Activated naive CD4-positive, alpha-beta T cell treated with anti-CD3 and anti-CD28 coated beads, Interleukin-2, amount 50 U/mL, for 24 hours (primary cell): ENCODE results near the gene SEC31A.
"Not testable (repeated sequence)": the region's sequence is repeated elsewhere in the genome, so short reads cannot be mapped to it uniquely, and the experiment has no call there.

Experiments
- H3K27ac Mint-ChIP-seq: one replicate; pipeline ENCODE4 v1.8.0; 2021; ENCODE audit warnings: mild to moderate bottlenecking, mixed read lengths
- H3K27me3 Mint-ChIP-seq: one replicate; pipeline ENCODE4 v1.8.0; 2021; ENCODE audit warnings: mixed read lengths
- H3K36me3 Mint-ChIP-seq: one replicate; pipeline ENCODE4 v1.8.0; 2021; ENCODE audit warnings: mixed read lengths
- H3K4me1 Mint-ChIP-seq: one replicate; pipeline ENCODE4 v1.8.0; 2021; ENCODE audit warnings: mixed read lengths
- H3K4me3 Mint-ChIP-seq: one replicate; pipeline ENCODE4 v1.8.0; 2021; ENCODE audit warnings: mild to moderate bottlenecking, mixed read lengths
- H3K9me3 Mint-ChIP-seq: one replicate; pipeline ENCODE4 v1.8.0; 2021; ENCODE audit warnings: mixed read lengths

The SEC31A gene

GRCh38 chr4:82890901-82891706 lies at the start of gene SEC31A:
TSS of gene SEC31A (minus strand) at chr4:82891153. CDS start at chr4:82881936, 9,217 bp downstream.
- H3K27me3 Mint-ChIP-seq: no peaks in the 10 kb centered on the region
- H3K27ac Mint-ChIP-seq: peak within 1 kb of the TSS; percentile 96
- H3K4me1 Mint-ChIP-seq: peaks cover 54% of the 10 kb centered on the region
- peak within 1 kb of the TSS; percentile 94 for H3K4me3 Mint-ChIP-seq
- no peaks in the 10 kb centered on the region for H3K9me3 Mint-ChIP-seq
- H3K36me3 Mint-ChIP-seq: peaks cover 13% of the 10 kb centered on the region

DNA sequence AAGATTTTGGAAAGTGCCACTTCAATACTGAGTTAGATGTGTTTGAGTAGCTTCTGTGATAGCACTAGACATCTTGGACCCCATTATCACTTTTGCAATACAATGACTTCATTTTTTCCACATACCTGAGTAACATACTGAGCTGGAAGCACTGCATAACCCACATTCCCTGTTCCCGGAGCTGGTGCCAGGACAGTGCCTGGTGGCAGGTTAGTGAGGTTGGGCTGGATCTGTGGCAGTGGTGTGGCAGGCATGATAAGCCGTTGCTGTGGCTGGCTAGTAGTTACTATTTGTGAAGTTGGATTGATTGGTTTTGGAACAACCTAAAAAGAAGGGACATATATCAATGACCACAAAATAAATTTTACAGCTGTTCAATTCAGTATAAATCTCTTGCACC lies 48.5 kb upstream of the SEC31A start:
- H3K27ac Mint-ChIP-seq: no peak overlapping the region
- H3K4me1 Mint-ChIP-seq: no peaks in the 10 kb centered on the region
- no peaks in the 10 kb centered on the region for H3K27me3 Mint-ChIP-seq
- no peaks in the 10 kb centered on the region for H3K9me3 Mint-ChIP-seq
- H3K36me3 Mint-ChIP-seq: peaks cover 25% of the 10 kb centered on the region
- H3K4me3 Mint-ChIP-seq: no peak overlapping the region

DNA sequence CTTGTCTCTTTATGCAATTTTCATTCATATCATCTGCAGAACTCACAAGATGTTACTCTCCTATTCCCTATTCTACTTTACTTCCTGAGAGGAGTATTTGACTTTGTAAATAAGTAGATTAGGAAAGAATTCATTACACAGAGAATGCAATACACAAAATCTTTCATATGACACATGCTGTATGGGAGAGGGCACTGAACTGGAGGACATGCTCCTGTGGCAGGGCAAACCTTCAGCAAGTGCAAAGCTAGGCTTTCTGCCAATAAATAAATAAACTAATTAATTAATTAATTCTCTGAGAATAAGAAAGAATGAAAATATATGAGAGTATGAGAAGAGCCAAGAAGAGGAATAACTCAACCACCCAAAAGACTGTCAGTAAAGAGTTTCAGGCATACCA lies 43.5 kb upstream of the SEC31A start:
- H3K9me3 Mint-ChIP-seq: no peaks in the 10 kb centered on the region
- no peaks in the 10 kb centered on the region for H3K4me1 Mint-ChIP-seq
- H3K27me3 Mint-ChIP-seq: no peaks in the 10 kb centered on the region
- H3K4me3 Mint-ChIP-seq: no peak overlapping the region
- H3K36me3 Mint-ChIP-seq: peaks cover 13% of the 10 kb centered on the region
- H3K27ac Mint-ChIP-seq: no peak overlapping the region

- Mint-ChIP-seq H3K36me3 (peaks cover 9% of the 10 kb centered on the region), H3K4me1 (no peaks in the 10 kb centered on the region), H3K27me3 (no peaks in the 10 kb centered on the region), H3K9me3 (no peaks in the 10 kb centered on the region), H3K27ac (no peak overlapping the region), H3K4me3 (no peak overlapping the region)
These were observed 40.1 kb upstream of the SEC31A start for GRCh38 chr4:82930848-82931755.

DNA sequence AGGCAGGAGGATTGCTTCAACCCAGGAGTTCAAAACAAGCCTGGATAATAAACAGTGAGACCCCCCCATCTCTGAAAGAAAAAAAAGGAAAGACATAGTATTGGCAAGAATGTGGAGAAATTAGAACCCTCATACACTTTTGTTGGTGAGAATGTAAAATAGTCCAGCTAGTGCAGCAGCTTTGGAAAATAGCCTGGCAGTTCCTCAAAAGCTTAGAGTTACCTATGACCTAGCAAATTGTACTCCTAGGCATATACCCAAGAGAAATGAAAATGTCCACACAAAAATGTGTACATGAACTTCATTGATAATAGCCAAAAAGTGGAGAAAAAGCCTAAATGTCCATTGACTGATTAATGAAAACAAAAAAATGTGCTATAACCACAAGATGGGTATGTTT lies 30.8 kb upstream of the SEC31A start:
- no peaks in the 10 kb centered on the region for H3K4me1 Mint-ChIP-seq
- H3K4me3 Mint-ChIP-seq: no peak overlapping the region
- no peaks in the 10 kb centered on the region for H3K9me3 Mint-ChIP-seq
- no peaks in the 10 kb centered on the region for H3K27me3 Mint-ChIP-seq
- no peak overlapping the region for H3K27ac Mint-ChIP-seq
- H3K36me3 Mint-ChIP-seq: no peaks in the 10 kb centered on the region

GRCh38 chr4:82919386-82919785 lies 28.4 kb upstream of the SEC31A start:
- H3K9me3 Mint-ChIP-seq: no peaks in the 10 kb centered on the region
- no peaks in the 10 kb centered on the region for H3K4me1 Mint-ChIP-seq
- no peak overlapping the region for H3K27ac Mint-ChIP-seq
- no peaks in the 10 kb centered on the region for H3K36me3 Mint-ChIP-seq
- H3K4me3 Mint-ChIP-seq: no peak overlapping the region
- no peaks in the 10 kb centered on the region for H3K27me3 Mint-ChIP-seq

GRCh38 chr4:82918091-82918490 lies 27.1 kb upstream of the SEC31A start:
- H3K27me3 Mint-ChIP-seq: no peaks in the 10 kb centered on the region
- no peaks in the 10 kb centered on the region for H3K9me3 Mint-ChIP-seq
- H3K27ac Mint-ChIP-seq: no peak overlapping the region
- H3K4me1 Mint-ChIP-seq: no peaks in the 10 kb centered on the region
- no peak overlapping the region for H3K4me3 Mint-ChIP-seq
- peaks cover 2% of the 10 kb centered on the region for H3K36me3 Mint-ChIP-seq

- H3K27me3 Mint-ChIP-seq, H3K27ac Mint-ChIP-seq, H3K4me1 Mint-ChIP-seq, H3K9me3 Mint-ChIP-seq, H3K4me3 Mint-ChIP-seq, H3K36me3 Mint-ChIP-seq: not testable (repeated sequence)
These were observed 23.0 kb upstream of the SEC31A start for GRCh38 chr4:82913968-82914367.

DNA sequence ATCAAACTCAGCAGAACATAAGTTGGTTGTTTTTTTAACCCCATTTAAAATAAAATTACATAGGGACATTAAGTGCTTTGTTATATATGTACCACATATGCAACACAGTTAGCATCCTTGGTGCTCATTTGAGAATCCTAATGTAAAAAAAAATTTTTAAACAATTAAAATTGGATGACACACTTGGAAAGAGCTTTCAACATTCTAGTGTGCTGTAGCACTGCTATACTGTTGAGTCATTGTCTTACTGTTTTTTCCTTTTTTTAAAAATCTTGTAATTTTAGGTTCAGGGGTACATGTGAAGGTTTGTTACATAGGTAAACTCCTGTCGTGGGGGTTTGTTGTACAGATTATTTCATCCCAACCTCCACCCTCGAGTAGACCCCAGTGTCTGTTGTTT lies 22.4 kb upstream of the SEC31A start:
- no peak overlapping the region for H3K27ac Mint-ChIP-seq
- no peaks in the 10 kb centered on the region for H3K27me3 Mint-ChIP-seq
- no peaks in the 10 kb centered on the region for H3K9me3 Mint-ChIP-seq
- no peak overlapping the region for H3K4me3 Mint-ChIP-seq
- no peaks in the 10 kb centered on the region for H3K4me1 Mint-ChIP-seq
- H3K36me3 Mint-ChIP-seq: peaks cover 8% of the 10 kb centered on the region

DNA sequence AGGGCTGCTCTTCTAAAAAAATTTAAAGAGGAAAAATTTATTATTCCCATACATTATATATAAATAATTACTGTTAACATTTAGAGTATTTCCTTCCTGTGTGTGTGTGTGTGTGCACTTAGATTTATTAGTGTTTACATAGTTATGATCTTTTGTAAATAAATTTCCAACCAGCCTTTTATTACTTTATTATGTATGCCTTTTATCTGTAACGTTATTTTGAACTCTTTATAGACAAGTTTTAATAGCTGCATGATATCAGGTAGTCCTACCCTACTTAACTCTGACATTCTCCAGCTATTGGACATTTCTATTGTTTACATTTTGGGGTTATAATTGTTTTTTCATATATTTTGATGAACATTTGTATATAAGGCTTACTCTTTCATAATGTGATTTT lies 18.4 kb upstream of the SEC31A start:
- Mint-ChIP-seq H3K27me3 (no peaks in the 10 kb centered on the region), H3K27ac (no peak overlapping the region), H3K9me3 (no peaks in the 10 kb centered on the region), H3K4me1 (peaks cover 13% of the 10 kb centered on the region), H3K4me3 (no peak overlapping the region), H3K36me3 (peaks cover 10% of the 10 kb centered on the region)

DNA sequence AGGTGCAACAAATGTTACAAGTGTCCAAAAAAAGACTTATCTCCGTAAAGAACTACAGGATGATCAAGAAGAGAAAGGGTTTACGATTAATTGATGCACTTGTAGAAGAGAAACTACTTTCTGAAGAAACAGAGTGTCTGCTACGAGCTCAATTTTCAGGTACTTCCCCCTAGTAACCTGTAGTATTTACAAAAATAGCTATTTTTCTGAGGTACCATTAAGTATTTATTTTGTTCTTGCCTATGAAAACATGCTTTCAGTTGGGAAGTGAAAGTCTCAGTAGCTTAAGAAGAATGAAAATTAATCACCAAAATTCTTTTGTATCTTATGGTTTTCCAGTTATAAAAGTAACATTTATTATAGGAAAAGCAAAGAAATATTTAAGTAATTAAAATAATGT lies 15.5 kb upstream of the SEC31A start:
- Mint-ChIP-seq H3K27ac (no peak overlapping the region), H3K27me3 (no peaks in the 10 kb centered on the region), H3K4me1 (peaks cover 30% of the 10 kb centered on the region), H3K36me3 (peaks cover 7% of the 10 kb centered on the region), H3K9me3 (no peaks in the 10 kb centered on the region), H3K4me3 (no peak overlapping the region)

DNA sequence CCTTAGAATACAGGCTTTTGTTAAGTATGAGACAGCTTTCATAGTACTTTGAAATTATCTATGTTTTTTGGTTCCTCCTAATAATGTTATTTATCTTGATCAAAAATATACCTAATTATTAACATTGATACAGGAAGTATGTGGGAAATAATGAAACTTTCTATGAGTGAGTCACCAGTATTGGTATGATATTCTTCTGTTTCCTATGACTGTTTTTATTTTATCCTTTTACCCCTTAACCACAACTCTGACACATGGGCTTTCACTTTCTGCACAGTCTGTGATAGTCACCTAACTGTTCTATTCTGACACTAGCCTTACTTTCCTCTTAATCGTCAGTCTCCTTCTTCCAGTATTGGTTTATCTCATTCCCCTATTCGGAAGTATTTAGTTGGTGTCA lies 14.3 kb upstream of the SEC31A start:
- Mint-ChIP-seq H3K4me3 (peak overlapping the region; percentile 37), H3K27me3 (no peaks in the 10 kb centered on the region), H3K36me3 (peaks cover 2% of the 10 kb centered on the region), H3K27ac (peak overlapping the region; percentile 52), H3K4me1 (peaks cover 30% of the 10 kb centered on the region), H3K9me3 (no peaks in the 10 kb centered on the region)

GRCh38 chr4:82903737-82904136 lies 12.8 kb upstream of the SEC31A start:
- H3K27me3 Mint-ChIP-seq: no peaks in the 10 kb centered on the region
- peak overlapping the region; percentile 81 for H3K27ac Mint-ChIP-seq
- peaks cover 2% of the 10 kb centered on the region for H3K36me3 Mint-ChIP-seq
- peak overlapping the region; percentile 30 for H3K4me3 Mint-ChIP-seq
- H3K9me3 Mint-ChIP-seq: no peaks in the 10 kb centered on the region
- peaks cover 30% of the 10 kb centered on the region for H3K4me1 Mint-ChIP-seq

DNA sequence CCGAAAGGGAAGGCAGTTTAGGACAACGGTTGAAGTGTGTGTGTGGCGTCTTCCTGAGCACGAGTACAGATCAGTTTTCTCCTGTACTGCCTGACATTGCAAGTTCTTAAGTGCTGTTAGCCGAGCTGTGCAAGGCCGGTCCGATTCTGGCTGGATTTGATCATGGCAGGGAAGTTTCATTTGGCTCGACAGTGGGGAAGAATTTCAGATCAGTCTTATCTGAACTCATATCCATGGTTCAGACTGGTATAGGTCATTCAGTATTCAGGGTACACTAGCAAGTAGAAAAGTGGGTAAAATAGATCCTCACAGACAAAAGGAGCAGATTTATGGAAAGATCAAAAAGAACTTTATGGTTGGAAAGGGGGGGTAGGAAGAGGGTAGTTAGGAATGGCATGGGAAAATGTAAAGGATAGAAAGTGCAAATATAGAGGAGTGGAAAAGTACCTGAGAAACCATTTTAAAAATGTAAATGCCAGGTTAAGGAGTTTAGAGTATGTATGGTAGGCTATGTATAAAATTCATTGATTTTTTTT lies 10.3 kb upstream of the SEC31A start:
- H3K27ac Mint-ChIP-seq: no peak overlapping the region
- no peak overlapping the region for H3K4me3 Mint-ChIP-seq
- no peaks in the 10 kb centered on the region for H3K27me3 Mint-ChIP-seq
- H3K36me3 Mint-ChIP-seq: peaks cover 6% of the 10 kb centered on the region
- peaks cover 43% of the 10 kb centered on the region for H3K4me1 Mint-ChIP-seq
- H3K9me3 Mint-ChIP-seq: no peaks in the 10 kb centered on the region

DNA sequence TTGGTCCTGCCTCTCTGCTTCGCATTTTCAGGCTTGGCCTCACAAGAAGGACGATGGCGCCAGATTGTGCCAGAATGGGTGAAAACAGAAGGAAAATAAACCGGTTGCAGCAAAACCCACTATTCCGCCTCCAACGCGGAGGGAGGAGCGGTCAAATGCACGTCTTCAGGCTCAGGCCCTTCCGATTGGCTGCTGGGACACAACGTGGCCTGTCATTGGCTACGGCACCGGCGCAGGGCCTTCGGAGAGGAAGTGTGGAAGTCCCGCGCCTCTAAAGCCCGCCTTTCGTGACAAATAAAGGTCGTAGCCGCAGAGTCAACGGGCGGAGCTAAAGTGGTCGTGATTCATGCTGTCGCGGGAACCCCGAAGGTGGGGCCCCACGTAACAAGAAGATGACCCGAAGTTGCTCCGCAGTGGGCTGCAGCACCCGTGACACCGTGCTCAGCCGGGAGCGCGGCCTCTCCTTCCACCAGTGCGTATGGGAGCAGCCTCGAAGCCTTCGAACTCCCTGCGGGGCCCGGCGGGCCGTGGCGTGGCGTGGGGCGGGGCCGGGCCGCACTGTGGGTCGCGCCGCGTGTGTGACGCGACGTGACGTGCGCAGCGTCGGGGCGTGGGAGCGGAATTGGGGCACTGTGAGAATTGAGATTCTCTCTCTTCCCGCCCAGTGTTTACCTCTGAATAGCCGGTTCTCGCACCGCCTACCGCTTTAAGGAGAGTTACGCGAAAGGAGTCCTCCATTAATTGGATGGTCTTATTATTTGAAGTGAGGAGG lies 9.6 kb upstream of the SEC31A start, which contains the start of gene THAP9:
THAP9 (plus strand) TSS at position 325 of the 772 bp plus-strand sequence; CDS start at position 393, 68 bp downstream.
- Mint-ChIP-seq H3K27me3 (no peaks in the 10 kb centered on the region), H3K4me1 (peaks cover 40% of the 10 kb centered on the region), H3K36me3 (peaks cover 7% of the 10 kb centered on the region), H3K9me3 (no peaks in the 10 kb centered on the region), H3K4me3 (no peak within 1 kb of the TSS), H3K27ac (no peak within 1 kb of the TSS)
